HG03571 (cell line): ENCODE data around the gene PPP6R2.
A peak's percentile ranks its signal among the peaks of the same experiment; 100 is the strongest.

Experiments
- ATAC-seq: cut with Tn5 transposase; IDR thresholded peaks from one replicate; pipeline ENCODE4 v1.9.1; 2021; ENCODE audit not compliant: unreplicated experiment

The PPP6R2 gene, protein sequence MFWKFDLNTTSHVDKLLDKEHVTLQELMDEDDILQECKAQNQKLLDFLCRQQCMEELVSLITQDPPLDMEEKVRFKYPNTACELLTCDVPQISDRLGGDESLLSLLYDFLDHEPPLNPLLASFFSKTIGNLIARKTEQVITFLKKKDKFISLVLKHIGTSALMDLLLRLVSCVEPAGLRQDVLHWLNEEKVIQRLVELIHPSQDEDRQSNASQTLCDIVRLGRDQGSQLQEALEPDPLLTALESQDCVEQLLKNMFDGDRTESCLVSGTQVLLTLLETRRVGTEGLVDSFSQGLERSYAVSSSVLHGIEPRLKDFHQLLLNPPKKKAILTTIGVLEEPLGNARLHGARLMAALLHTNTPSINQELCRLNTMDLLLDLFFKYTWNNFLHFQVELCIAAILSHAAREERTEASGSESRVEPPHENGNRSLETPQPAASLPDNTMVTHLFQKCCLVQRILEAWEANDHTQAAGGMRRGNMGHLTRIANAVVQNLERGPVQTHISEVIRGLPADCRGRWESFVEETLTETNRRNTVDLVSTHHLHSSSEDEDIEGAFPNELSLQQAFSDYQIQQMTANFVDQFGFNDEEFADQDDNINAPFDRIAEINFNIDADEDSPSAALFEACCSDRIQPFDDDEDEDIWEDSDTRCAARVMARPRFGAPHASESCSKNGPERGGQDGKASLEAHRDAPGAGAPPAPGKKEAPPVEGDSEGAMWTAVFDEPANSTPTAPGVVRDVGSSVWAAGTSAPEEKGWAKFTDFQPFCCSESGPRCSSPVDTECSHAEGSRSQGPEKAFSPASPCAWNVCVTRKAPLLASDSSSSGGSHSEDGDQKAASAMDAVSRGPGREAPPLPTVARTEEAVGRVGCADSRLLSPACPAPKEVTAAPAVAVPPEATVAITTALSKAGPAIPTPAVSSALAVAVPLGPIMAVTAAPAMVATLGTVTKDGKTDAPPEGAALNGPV

DNA sequence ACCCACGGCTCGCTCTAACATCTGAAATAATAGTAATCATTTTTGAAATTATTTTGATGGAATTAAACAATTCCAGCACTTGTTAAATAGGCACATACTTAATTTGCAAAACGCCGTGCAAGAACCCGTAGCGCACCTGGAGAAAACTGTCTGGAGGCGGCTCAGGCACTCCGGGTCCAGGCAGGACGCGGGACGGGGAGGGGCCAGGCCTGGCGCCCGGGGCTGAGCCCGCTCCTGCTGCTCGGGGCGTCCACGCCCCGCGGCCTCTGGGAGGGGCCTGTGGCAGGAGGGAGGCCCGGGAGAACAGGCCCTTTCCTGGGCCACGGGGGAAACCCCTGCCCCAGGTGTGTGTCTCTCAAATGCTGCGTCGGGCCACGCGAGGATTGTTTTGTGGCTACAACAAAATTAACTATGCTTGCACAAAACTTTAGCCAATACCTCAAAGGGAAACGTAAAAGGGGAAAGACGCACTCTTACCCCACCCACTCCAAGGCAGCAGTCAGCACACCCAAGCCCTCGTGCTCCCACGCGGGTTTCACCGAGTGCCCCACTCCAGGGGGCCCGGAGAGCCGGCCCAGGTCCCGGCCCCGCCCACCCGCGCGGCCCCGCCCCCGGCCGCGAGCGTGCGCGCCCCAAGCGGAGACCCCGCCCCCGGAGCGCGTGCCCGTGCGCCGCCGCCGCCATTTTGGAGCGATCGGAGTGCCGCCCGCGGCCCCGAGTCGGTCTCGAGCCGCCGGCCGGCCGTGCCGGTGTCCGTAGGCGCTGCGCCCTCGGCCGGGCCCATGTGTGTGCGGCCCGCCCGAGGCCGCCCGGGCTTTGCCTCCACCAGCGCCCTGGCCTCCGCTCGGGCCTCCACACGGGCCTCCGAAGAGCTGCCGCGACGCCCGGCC, at the start of gene PPP6R2:
Gene PPP6R2, plus strand, starts transcription at position 677 of the 890 bp plus-strand sequence. CDS start 50,582 bp downstream, outside the sequence.
- peak; percentile 51 for ATAC-seq

DNA sequence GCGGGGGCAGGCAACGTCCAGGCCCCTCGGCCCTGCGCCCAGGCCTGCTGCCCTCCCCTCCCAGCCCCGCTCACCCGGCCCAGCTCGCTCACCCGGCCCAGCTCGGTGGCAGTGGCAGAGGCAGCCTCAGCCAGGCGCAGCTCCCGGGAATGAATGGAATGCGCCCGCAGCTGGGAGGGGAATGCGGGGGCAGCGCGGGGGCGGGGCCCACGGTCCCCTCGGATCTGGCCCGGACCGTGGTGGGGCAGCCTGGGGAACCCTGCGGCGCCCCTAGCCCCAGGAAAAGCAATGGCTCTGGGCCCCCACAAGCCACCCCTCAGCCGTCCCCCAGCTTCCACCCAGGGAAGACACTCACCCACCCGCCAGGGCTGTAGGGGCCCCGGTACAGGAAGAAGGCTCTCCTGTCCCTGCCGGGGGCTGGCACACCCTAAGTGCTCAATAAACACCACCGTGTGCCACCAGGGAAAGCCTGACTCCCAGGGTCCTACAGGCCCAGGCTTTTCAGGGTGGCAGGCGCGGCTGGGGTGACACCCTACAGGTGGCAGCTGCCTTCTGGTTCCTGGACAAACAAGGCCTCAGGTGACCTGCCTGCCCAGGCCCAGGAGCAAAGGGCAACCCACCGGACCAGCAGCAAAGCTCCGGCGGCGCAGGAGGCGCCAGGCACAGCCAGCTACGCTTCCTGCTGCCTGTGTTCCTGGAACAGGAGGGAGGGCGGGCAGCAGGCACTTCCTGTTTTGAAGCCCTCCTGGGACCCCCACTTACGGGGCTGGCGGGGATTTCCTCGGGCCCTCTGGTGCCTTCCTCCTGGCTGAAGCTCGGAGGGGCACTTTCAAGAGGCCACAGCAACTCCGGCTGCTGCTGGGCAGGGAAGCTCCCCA, 49.4 kb upstream of the PPP6R2 start:
- no peak for ATAC-seq

DNA sequence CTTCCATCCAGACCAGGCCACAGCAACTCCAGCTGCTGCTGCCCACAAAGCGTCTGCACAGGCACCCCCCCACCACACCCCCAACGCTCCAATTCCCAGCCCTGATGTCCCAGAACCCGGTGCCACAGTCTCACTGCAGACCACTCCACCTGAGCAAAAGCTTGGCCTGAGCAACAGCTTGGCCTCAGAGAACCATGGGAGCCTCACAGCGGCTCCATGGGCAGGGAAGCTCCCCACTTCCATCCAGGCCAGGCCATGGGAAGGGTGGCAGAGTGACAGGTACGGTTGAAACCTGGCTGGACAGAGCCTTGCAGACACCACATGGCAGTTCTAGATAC, 48.8 kb upstream of the PPP6R2 start:
- ATAC-seq = no peak

DNA sequence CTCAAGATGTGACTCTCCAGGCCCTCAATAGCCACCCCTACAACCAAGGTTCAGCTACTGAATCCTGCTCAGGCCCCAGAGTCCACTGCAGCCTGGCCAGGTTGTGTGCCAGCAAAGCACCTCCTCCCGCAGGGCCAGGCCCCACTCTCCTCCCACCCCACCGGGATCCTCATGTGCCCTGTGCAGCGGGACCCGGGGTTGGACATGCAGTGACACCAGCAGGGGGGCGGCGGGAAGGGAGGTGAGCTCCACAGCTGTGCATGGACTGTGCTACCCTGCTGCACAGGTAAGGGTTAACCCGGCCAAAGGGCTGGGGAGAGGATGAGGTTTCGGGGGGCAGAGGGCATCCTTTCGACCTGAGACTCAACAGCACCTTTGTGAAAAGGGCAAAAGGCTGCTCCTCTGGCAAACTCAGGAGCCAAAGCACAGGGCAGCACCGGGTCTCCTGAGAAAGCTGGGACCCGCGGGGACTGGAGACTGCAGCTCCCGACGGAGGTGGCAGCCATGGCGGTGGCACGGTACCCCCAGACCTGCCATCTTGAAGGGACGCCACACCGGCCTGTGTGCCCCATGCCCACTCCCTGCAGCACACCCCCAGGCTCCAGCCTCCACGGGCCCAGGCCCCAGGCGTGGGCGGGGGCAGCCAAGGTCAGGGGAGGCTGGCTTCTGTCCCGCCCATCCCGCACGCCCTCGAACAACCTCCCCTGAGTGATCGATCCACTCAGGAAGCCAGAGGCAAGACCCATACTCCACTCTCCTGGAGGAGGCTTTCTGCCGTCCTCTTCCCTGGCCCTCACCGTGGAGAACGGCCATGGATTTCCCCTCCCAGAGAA, 46.3 kb upstream of the PPP6R2 start:
- ATAC-seq = no peak

DNA sequence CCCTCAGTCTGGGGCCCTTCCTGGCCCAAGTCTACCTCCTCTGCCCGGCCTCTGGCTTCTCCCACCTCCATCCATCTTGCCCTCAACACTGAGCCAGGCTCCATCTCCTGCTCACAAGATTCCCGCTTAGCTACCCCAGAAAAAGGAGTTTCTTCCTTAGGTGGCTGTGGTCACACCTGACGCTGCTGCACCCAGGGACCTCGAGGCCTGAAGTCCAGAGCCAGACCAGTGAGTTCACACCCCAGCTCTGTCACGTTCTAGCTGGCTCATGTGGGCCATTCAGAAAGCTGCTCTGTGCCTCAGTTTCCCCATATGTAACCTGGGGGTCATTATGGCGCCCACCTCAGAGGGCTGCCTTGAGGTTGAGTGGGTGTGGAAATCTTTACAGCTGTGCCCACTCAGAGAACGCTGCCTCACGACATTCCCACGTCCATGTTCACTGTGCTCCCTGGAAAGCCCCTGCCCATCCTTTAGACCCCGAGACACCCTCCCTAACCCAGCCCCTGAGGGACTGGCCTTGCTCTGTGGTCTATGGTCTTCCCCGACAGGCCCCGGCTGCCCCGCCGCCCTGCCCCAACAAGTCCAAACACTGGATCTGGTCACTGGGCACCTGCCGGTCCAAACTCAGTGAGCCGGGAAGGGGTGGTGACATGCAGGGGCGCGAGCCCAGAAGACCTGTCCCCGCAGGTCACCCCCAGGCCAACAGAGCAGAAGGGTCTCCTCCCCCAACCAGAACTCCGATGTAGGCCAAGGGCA, 45.4 kb upstream of the PPP6R2 start:
- no peak for ATAC-seq

DNA sequence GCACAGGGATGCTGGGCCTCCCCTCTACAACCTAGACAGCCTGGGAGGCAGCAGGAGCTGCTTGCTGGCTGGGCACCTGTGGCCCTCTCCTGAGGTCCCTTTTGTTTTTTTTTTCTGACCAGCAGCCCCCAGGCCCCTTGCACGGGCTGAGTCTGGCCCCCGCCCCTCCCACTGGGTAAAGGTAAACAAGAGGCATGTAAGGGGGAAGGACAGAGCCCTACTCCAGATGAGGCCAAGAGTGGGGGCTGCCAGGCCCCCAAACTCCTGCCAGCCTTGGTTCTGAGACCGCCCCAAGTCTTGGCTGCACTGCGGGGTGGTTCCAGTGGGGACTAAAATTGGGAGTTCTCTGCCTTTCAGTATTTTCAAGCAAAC, 44.9 kb upstream of the PPP6R2 start:
- ATAC-seq = no peak

DNA sequence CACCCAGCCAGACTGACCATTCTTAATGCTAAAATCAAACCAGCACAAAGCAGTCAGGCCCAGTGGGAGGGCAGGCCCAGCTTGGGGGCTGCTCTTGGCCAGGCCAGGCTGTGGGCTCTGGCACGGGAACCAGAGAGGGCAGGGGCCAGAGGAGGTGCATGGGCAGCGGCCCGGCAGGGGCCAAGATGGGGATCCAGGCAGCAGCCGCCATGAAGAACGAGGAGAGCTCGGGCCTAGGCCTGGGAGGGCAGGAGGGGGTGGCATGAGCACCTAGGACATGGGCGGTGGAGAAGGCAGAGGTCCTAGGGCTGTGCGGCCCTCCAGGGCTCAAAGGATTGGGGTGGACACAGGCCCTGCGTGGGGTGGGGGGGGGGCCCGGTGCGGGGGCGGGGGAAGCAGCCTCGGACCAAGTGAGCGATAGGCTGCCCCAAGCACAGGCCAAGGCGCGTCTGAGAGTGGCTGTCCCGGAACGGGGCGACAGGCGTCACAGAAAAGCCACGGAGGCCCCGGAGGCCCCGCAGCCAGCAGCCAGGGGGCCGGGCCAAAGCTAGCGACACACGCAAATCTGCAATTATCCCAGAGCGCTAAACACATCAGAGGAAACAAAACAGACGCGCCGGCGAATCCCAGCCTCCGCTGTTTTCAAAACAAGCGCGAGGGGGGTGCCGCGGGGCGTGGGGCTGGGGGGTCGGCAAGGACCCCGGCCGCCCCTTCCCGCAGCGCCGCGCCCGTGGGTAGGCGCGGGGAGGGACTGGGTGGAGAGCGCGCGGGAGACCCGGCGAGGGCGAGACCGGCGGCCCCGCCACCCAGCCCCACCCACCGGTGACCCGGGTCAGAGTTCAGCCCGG, 44.0 kb upstream of the PPP6R2 start:
- ATAC-seq = no peak

DNA sequence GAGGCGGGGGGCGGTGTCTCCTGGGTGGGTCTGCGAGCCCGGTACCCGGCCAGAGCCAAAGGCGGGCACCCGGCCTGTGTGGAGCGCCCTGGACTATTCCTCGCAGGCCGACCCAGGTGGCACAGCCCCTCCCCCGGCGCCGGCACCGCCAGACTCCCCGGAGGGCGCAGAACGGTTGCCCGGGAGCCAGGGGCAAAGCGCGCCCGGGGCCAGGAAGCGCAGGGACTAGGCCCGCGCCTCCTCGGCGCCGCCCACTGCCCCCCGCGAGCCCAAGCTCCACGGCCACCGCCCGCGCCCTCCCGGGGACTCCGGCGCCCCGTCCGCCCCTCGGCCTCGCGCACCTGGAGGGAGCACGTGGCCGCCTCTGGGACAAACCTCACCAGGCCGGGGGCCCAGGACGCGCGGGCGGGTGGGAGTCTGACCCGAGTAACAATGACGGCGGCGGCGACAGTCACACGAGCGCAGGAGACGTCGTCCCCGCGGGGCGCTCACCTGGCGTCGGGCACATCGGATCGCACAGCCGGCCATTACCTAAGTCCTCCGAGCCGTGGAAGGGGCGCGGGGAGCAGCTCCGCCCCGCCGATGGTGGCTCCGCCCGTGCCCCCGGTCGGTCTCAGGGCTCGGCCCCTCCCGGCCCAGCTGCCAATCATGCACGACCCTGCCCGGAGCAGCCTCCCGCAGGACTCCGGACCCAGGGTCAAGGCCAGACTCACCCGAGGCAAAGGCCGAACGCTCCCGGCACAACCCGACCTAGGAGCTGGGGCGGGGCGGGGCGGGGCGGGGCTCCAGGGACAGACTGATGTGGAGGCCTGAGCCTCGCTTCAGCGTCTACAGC, 43.1 kb upstream of the PPP6R2 start:
- no peak for ATAC-seq

DNA sequence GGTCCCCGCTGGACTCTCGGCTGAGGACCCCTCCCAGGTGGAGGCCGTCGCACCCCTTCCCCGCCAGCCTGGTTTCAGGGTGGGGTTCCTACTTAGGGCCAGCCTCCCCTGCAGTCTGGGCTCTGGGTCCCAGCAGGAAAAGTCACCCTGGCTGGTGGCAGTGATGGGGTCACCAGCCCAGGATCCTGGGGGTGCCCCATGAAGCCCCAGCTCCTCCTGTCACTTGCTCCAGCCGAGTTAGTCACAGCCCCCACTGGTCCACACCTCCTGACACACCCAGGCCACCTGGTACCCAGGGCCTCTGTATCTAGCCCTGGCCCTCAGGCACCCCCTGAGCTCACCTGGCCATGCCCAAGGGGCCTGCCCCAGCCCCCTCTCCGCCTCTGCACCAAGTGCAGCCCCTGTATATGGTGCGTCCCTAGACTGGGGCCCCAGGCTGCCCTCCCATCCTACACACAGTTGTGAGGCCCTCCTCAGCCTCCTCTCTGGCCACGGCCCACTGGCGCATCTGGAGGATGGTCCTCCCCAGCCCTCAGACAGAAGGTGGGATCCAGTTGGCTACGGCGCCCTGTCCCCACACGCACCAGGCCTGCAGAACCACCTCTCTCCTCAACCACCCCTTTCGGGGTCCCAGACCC, 42.4 kb upstream of the PPP6R2 start:
- no peak for ATAC-seq

DNA sequence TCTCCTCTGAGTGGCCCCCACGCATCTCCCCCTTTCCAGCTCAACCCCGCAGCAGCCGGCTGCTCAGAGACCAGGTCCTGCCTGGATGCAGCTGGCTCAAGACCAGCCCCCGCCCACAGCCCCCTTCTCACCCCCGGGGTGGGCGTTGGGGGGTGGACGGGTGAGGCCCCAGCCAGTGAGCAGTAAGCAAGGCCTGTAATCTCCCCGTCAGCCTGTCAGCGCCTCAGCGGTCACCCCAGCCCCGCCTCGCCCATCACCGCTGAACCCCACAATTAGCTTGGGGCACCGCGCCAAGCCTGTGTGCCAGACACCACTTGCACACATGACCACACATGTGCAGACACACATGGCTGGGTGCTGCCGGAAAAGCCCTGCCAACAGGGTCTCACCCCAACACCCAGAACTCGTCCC, 41.5 kb upstream of the PPP6R2 start:
- no peak for ATAC-seq

DNA sequence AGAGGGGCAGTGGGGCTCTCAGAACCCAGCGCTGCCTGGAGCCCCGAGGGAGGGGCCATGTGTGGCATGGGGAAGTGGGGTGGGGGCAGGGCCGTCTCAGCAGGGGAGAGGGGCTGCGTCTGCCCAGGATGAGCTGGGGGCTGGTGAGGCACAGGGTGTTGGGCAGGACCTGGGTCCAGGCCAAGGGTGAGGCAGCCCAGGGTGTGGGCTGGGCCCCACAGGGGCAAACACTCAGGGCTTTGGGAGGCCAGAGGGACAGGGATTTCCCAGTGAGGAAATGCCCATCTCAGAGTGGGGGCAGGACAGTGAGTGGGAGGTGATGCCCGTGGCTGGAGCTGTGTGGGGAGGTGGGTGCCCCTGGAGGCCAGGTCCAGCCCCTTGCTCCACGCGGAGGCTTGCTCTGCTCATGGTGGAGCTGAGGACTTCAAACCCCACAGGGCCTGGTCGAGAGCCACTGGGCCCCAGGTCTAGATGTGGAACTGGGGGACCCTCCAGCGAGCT, 41.0 kb upstream of the PPP6R2 start:
- ATAC-seq = no peak

DNA sequence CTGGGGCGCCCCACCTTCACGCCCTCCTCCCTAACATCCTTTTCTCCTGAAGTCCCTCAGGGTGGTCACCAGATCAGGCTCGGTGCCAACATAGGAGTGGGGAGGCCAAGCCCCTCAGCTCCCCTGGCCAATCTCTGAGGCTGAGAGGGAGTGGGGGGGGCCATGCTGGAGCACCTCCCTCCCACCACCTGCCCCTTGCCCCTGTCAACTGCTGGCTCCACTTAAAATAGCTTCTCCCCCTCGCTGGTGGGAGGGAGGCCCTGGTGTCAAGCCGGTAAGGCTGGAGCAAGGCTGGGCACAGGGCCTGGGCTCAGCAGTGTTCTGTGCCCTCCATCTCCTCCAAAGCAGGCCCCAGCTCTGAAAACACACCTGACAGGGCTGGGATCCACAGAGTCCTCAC, 40.6 kb upstream of the PPP6R2 start:
- ATAC-seq = no peak

DNA sequence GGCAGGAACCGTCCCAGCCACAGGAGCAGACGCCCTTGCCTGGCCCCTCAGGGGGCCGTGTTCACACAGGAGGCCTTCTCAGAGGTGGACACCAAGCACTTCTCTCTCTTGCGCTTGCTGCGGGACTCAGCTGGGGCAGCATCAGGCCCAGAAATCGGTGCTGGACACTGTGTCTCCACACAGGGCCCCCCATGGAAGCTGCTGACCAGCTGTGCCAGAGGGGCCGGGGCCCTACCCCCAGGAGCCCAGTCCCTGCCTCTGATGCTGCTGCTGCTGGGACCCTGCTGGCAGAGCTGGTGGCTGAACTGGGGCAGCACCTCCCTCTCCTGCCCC, 39.6 kb upstream of the PPP6R2 start:
- no peak for ATAC-seq

DNA sequence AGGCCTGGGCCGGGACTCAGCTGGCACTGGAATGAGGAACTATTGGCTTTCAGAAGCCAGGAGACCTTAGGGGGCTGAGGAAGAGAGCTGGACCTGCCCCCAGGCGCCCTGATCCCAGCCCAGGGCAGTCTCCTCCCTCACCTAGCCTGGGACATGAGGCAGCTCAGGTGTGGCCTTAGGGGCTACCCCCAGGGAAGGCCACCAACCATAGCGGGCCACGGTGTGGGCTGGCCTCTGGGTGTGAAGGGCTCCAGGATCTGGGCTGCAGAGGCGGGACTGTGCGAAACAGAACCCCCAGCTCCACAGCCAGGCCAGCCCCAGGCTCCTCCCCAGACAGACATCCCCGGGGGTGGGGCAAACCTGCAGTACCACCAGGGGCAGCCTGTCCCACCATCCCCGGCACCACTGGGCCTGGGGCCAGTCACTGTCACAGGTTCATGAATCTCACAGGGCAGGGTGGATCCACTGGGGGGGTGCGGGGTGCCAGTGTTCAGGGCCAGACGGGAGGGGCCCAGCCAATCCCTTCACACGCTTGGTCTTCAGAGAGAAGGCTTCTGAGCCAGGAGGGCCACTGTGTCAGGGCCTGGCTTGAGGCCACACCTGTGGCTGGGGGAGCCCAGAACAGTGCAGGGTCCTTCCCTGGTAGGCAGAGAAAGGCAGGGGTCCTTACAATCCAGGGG, 39.1 kb upstream of the PPP6R2 start:
- no peak for ATAC-seq

DNA sequence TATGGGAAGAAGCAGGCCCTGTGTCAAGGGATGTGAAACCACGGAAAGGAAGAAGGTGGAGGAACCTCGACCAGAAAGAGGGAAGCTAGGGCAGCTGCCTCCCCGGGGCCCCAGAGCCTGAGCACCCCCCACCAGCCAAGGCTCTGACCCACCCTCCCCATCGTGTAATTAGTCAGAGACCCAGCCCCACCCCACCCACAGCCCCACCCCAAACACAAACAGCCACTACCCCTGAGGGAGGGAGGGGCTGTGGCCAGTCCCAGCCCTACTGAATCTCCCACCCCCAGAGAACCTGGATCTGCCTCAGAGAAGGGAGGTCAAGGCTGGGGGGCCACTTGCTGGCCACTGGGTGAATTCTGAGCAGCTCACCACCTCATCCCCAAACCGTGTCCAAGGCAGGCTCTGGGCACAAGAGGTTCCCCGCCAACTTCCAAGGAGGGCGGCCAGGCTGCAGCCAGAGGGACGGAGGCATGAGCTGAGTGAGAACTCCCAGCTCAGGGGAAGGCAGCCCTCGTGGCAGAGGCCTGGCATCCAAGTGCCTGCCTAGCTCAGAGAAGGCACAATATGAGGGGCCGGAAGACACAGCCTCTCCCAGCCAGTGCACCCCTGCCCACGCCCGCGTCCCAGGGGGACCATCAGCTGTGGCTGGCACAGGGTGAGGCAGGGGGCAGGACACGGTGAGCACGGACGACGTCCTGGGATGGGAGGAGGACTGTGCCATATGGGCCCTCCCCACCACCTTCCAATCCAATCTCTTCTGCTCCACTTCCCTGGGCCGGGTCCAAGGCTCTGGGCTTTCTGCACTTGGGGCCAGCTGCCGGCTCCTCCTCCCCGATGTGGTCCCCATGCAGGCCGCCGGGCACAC, 38.4 kb upstream of the PPP6R2 start:
- ATAC-seq = no peak
